Measurements from ENCODE around the gene CACNA1C. TPM values are rescaled to one million over a fixed set of nuclear protein-coding genes. Genes with fewer than 3 reads are reported as not detected.

Gene CACNA1C
- total RNA-seq, 1 experiment from 2014 or later, result 1.1 TPM

- no peak overlapping the region for H3K4ac ChIP-seq (ENCODE audit: low read depth, low read length)
- no peak overlapping the region for H3K9ac ChIP-seq (ENCODE audit: extremely low read depth, insufficient read length, low read length)
- no peaks in the 10 kb centered on the region for H4K20me1 ChIP-seq (ENCODE audit: control insufficient read depth, insufficient read depth, insufficient read length)
- H4K8ac ChIP-seq (replicated peaks; ENCODE audit: insufficient read length, low read depth, low read length), result no peak overlapping the region
- H3K23ac ChIP-seq (ENCODE audit: insufficient read length, low read depth, low read length), result no peak overlapping the region
- Mint-ChIP-seq H3K9me3 (peaks cover 17 to 20% of the 10 kb centered on the region in 2 experiments), H3K4me3 (no peak overlapping the region), H3K4me1 (peaks cover 8 to 13% of the 10 kb centered on the region in 2 experiments), H3K36me3 (ENCODE audit: insufficient read depth in 1 of 3, low read depth in 3 of 3) (peaks cover 0 to 19% (median 7%) of the 10 kb centered on the region in 3 experiments), H3K27ac (peak overlapping the region in 1 of 3 experiments; percentile 36; a peak in 1 of 7 replicates), H3K27me3 (ENCODE audit: low read depth) (peaks cover 5% of the 10 kb centered on the region; the same call in 1 of the 2 replicates)
- no peaks in the 10 kb centered on the region; the same call in 1 of the 2 replicates for H3K27me3 ChIP-seq (ENCODE audit: insufficient read depth, low read length)
- no peak overlapping the region for H2BK15ac ChIP-seq (ENCODE audit: low read depth, low read length)
- no peak overlapping the region for H3K4me2 ChIP-seq (ENCODE audit: insufficient read depth, insufficient read length, low read length)
- no peak overlapping the region for H2AFZ ChIP-seq (ENCODE audit: low read length)
- no peak overlapping the region for H4K91ac ChIP-seq (ENCODE audit: insufficient read length, low read depth, low read length)
- no peak overlapping the region for H2AK5ac ChIP-seq (ENCODE audit: insufficient read length, low read length)
- TF ChIP-seq CTCF (conservative IDR thresholded peaks at IDR 0.05), result no peak
- H4K5ac ChIP-seq (ENCODE audit: insufficient read length, low read depth, low read length), result no peak overlapping the region
- no peak overlapping the region for H2BK120ac ChIP-seq (ENCODE audit: low read depth, low read length, poor library complexity, severe bottlenecking)
- no peak overlapping the region for H2BK20ac ChIP-seq (ENCODE audit: low read depth, low read length, poor library complexity, severe bottlenecking)
- no peaks in the 10 kb centered on the region for H3K79me1 ChIP-seq (ENCODE audit: insufficient read depth, low read depth, low read length, poor library complexity, severe bottlenecking)
- H3K23me2 ChIP-seq (ENCODE audit: insufficient read length, low read depth, low read length, poor library complexity, severe bottlenecking), result no peaks in the 10 kb centered on the region
- no peaks in the 10 kb centered on the region for H3K9me3 ChIP-seq (ENCODE audit: control insufficient read depth, low read depth, low read length)
- no peak overlapping the region for H2BK5ac ChIP-seq (ENCODE audit: insufficient read length, low read length)
- no peaks in the 10 kb centered on the region; the same call in 1 of the 2 replicates for H3K4me1 ChIP-seq (ENCODE audit: insufficient read depth, low read length)
- no peak overlapping the region for H3K56ac ChIP-seq (ENCODE audit: insufficient read length, low read depth, low read length)
- no peak overlapping the region; the same call in 1 of the 2 replicates for H3K14ac ChIP-seq (ENCODE audit: insufficient read depth, low read length)
- H3K18ac ChIP-seq (ENCODE audit: insufficient read length, low read depth, low read length), result no peak overlapping the region
- WGBS (ENCODE audit: extremely low coverage, insufficient read length, low lambda C conversion rate), result no CpG with 5 or more reads among the region's 6 CpGs
- H3K27ac ChIP-seq (ENCODE audit: insufficient read length, low read depth, low read length), result no peak overlapping the region
- no peak overlapping the region for H3T11ph ChIP-seq (ENCODE audit: low read length)
- H2BK12ac ChIP-seq (ENCODE audit: insufficient read length, low read depth, low read length), result no peak overlapping the region
- DNase-seq, result peak; percentile 52
- no peaks in the 10 kb centered on the region for H3K79me2 ChIP-seq (ENCODE audit: insufficient read depth, low read length)
Measured at GRCh38 chr12:2082321-2082720, 29.5 kb downstream of the CACNA1C start.

Data from H9 (cell line).